ENCODE measurements around the gene TNFRSF12A.

DNA sequence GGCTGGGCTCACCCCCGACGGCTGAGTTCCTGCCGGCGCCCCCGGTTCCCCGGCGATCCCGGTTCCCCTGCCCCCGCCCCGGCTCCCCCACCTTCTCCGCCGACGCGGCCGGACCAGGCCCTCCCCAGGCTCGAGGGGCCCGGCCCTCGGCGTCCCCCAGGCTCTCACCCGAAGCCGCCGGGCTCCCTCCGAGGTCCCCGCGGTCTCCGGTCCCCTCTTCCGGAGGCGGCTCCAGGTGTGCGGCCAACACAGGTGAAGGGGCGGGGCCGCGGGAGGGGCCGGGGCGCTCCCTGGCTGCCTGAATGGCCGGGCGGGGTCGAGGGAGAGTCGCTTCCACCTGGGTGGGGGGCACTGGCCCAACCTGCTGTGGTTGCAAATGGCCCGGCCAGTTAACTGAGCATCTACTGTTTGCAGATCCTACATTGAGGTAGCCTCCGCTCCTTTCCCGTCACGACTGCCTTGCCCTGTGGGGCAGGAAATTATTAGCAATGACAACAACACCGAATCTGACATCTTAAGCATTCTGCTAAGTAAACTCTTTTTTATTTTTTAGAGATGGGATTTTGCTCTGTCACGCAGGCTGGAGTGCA lies 16.7 kb downstream of the TNFRSF12A start, which contains the start of gene BICDL2:
- TF ChIP-seq, protein P1, sequence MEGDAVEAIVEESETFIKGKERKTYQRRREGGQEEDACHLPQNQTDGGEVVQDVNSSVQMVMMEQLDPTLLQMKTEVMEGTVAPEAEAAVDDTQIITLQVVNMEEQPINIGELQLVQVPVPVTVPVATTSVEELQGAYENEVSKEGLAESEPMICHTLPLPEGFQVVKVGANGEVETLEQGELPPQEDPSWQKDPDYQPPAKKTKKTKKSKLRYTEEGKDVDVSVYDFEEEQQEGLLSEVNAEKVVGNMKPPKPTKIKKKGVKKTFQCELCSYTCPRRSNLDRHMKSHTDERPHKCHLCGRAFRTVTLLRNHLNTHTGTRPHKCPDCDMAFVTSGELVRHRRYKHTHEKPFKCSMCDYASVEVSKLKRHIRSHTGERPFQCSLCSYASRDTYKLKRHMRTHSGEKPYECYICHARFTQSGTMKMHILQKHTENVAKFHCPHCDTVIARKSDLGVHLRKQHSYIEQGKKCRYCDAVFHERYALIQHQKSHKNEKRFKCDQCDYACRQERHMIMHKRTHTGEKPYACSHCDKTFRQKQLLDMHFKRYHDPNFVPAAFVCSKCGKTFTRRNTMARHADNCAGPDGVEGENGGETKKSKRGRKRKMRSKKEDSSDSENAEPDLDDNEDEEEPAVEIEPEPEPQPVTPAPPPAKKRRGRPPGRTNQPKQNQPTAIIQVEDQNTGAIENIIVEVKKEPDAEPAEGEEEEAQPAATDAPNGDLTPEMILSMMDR (conservative IDR thresholded peaks at IDR 0.05; ENCODE audit: low read length): no peak
- TF ChIP-seq EZH2phosphoT487 (IDR thresholded peaks at IDR 0.05; ENCODE audit: borderline replicate concordance): no peak
